IMR-90 (cell line): ENCODE measurements around the gene GIMAP5. TPM values are rescaled to one million over a fixed set of nuclear protein-coding genes. Genes with fewer than 3 reads are reported as not detected.

Experiments
- ATAC-seq: fragments of 200-7000 bp; cut with Tn5 transposase; 2 replicates; pipeline ENCODE4 v1.9.1; 2020; ENCODE audit warnings: low read depth, mild to moderate bottlenecking, moderate library complexity
- BruUV-seq: library from RNA; stranded (reverse); fragments of 400-500 nt; replicated peaks from 2 replicates; lab custom pipeline; 2021; lab: Mats Ljungman, UMichigan
- CTCF ChIA-PET: fragments of 300-600 bp; formaldehyde crosslinking; extraction: SDS; loops from one replicate; lab custom pipeline; 2021; ENCODE audit warnings: antibody characterized with exemption; lab: Yijun Ruan, JAX
- POLR2A ChIA-PET: fragments of 300-600 bp; sonication (Branson Sonifier 250); formaldehyde crosslinking; loops from one replicate; lab custom pipeline; 2022; ENCODE audit warnings: antibody characterized with exemption; ENCODE audit not compliant: unreplicated experiment; lab: Charles Lee
- DNase-seq: peaks from one replicate; pipeline ENCODE4 v3.0.0; 2013
- H2AFZ ChIP-seq: replicated peaks from 2 replicates; pipeline ENCODE3; 2013; ENCODE audit warnings: low read length, mild to moderate bottlenecking; ENCODE audit not compliant: poor library complexity
- H2AK5ac ChIP-seq: 2 replicates; pipeline ENCODE4 v1.6.1; 2013; ENCODE audit warnings: low read depth, low read length, inconsistent platforms
- H2AK9ac ChIP-seq: replicated peaks from 2 replicates; pipeline ENCODE3; 2013; ENCODE audit warnings: mild to moderate bottlenecking, low read depth, low read length, moderate library complexity; ENCODE audit not compliant: poor library complexity
- H2BK120ac ChIP-seq: 2 replicates; pipeline ENCODE4 v1.6.1; 2013; ENCODE audit warnings: low read depth, low read length, inconsistent platforms
- H2BK15ac ChIP-seq: 3 replicates; pipeline ENCODE4 v1.6.1; 2013; ENCODE audit warnings: low read depth, low read length, inconsistent platforms
- H2BK20ac ChIP-seq: 2 replicates; pipeline ENCODE4 v1.6.1; 2013; ENCODE audit warnings: low read depth, mild to moderate bottlenecking, inconsistent platforms, low read length, moderate library complexity
- H2BK5ac ChIP-seq: 2 replicates; pipeline ENCODE4 v1.6.1; 2013; ENCODE audit warnings: mild to moderate bottlenecking, low read depth, low read length, inconsistent platforms; ENCODE audit not compliant: poor library complexity, severe bottlenecking
- H3K14ac ChIP-seq: replicated peaks from 2 replicates; pipeline ENCODE4 v1.6.1; 2013; ENCODE audit warnings: low read depth, low read length, inconsistent platforms
- H3K18ac ChIP-seq: 2 replicates; pipeline ENCODE4 v1.6.1; 2013; ENCODE audit warnings: low read depth, low read length, control low read depth
- H3K23ac ChIP-seq: 2 replicates; pipeline ENCODE4 v1.6.1; 2013; ENCODE audit warnings: low read depth, low read length, inconsistent platforms
- H3K27ac ChIP-seq: 2 replicates; pipeline ENCODE4 v1.5.1; 2013; ENCODE audit warnings: mild to moderate bottlenecking, control low read depth, low read length; ENCODE audit not compliant: insufficient read depth
- H3K27me3 ChIP-seq: 2 replicates; pipeline ENCODE4 v1.6.1; 2013; ENCODE audit warnings: low read length; ENCODE audit not compliant: control insufficient read depth, insufficient read depth
- H3K36me3 ChIP-seq: 2 replicates; pipeline ENCODE4 v1.6.1; 2013; ENCODE audit warnings: low read length, mixed read lengths; ENCODE audit not compliant: control insufficient read depth, insufficient read depth
- H3K4ac ChIP-seq: 2 replicates; pipeline ENCODE4 v1.6.1; 2013; ENCODE audit warnings: low read depth, low read length, inconsistent platforms
- H3K4me1 ChIP-seq: 2 replicates; pipeline ENCODE4 v1.6.1; 2013; ENCODE audit warnings: low read length, mixed read lengths; ENCODE audit not compliant: control insufficient read depth, insufficient read depth
- H3K4me2 ChIP-seq: 2 replicates; pipeline ENCODE4 v1.6.1; 2013; ENCODE audit warnings: low read depth, mild to moderate bottlenecking, control low read depth, low read length, moderate library complexity
- H3K4me3 ChIP-seq: 2 replicates; pipeline ENCODE4 v1.5.1; 2013; ENCODE audit warnings: low read depth, mild to moderate bottlenecking, control low read depth, low read length, moderate library complexity; ENCODE audit not compliant: insufficient read depth
- H3K56ac ChIP-seq: 2 replicates; pipeline ENCODE4 v1.6.1; 2013; ENCODE audit warnings: low read length, inconsistent platforms; ENCODE audit not compliant: insufficient read depth; ENCODE audit errors: extremely low read depth
- H3K79me1 ChIP-seq, 2 experiments: 2 replicates each; pipeline ENCODE4 v1.6.1; 2013; ENCODE audit warnings: low read length in 2 of 2, inconsistent platforms in 1 of 2, low read depth in 1 of 2
- H3K9ac ChIP-seq: 2 replicates; pipeline ENCODE4 v1.6.1; 2013; ENCODE audit warnings: low read depth, low read length, control low read depth
- H3K9me1 ChIP-seq: 2 replicates; pipeline ENCODE4 v1.6.1; 2013; ENCODE audit warnings: low read length, inconsistent platforms; ENCODE audit not compliant: insufficient read depth
- H3K9me3 ChIP-seq: 2 replicates; pipeline ENCODE4 v1.6.1; 2013; ENCODE audit warnings: low read length; ENCODE audit not compliant: control insufficient read depth, insufficient read depth
- H4K20me1 ChIP-seq: 2 replicates; pipeline ENCODE4 v1.6.1; 2013; ENCODE audit warnings: low read length, inconsistent platforms; ENCODE audit not compliant: insufficient read depth
- H4K5ac ChIP-seq: 2 replicates; pipeline ENCODE4 v1.6.1; 2013; ENCODE audit warnings: mild to moderate bottlenecking, low read depth, low read length, control low read depth
- H4K8ac ChIP-seq, 2 experiments: 2 replicates each; pipeline ENCODE4 v1.6.1; 2013; ENCODE audit warnings: low read depth in 2 of 2, low read length in 2 of 2, control low read depth in 1 of 2, inconsistent platforms in 1 of 2
- H4K91ac ChIP-seq: 2 replicates; pipeline ENCODE4 v1.6.1; 2013; ENCODE audit warnings: low read depth, low read length, inconsistent platforms; ENCODE audit not compliant: insufficient read depth
- ELK1 ChIP-seq: fragments of 150-350 bp; IDR thresholded peaks from 2 replicates; pipeline ENCODE4 v1.6.1; 2016; ENCODE audit warnings: low read depth, mild to moderate bottlenecking, low read length, moderate library complexity, borderline replicate concordance
- FOS ChIP-seq: fragments of 150-350 bp; IDR thresholded peaks from 2 replicates; pipeline ENCODE4 v1.6.1; 2016; ENCODE audit warnings: low read depth, low read length
- MAZ ChIP-seq: IDR thresholded peaks from 2 replicates; pipeline ENCODE4 v1.6.1; 2012; ENCODE audit warnings: low read depth, mild to moderate bottlenecking, low read length, improper control_type of control experiment, moderate library complexity, borderline replicate concordance
- POLR2A ChIP-seq: IDR thresholded peaks from 2 replicates; pipeline ENCODE4 v1.6.1; 2012; ENCODE audit warnings: mild to moderate bottlenecking, low read depth, low read length
- RFX5 ChIP-seq: IDR thresholded peaks from 2 replicates; pipeline ENCODE4 v1.8.0; 2012; ENCODE audit warnings: low read depth, mild to moderate bottlenecking, low read length, moderate library complexity
- SMC3 ChIP-seq: fragments of 150-350 bp; IDR thresholded peaks from 2 replicates; pipeline ENCODE4 v1.6.1; 2016; ENCODE audit warnings: low read depth, mild to moderate bottlenecking, antibody characterized with exemption, low read length, moderate library complexity
- WGBS, 2 experiments: methylation state at CpG; one replicate each; pipeline versions ENCODE4 v1.1.5 to v1.1.7; 2013; ENCODE audit warnings: missing lambda C conversion rate in 2 of 2; ENCODE audit not compliant: insufficient read length in 1 of 2; ENCODE audit errors: extremely low coverage in 2 of 2; 5-methylcytosine and 5-hydroxymethylcytosine counted together
- dilution Hi-C: fragments of 300-500 bp; cut with HindIII; formaldehyde crosslinking; loops from one replicate; pipeline ENCODE4 v1.14.3; 2018; ENCODE audit warnings: low sequenced_read_pairs; ENCODE audit not compliant: unreplicated experiment
- in situ Hi-C: fragments of 300-500 bp; cut with MboI; formaldehyde crosslinking; loops from 3 replicates; pipeline ENCODE4 v1.14.3; 2019; ENCODE audit warnings: low sequenced_read_pairs, inconsistent platforms, mixed read lengths
- intact Hi-C: fragments of 100-400 bp; cut with micrococcal nuclease; formaldehyde crosslinking; loops from 2 replicates; pipeline ENCODE4 v1.10.0; 2022
- polyA plus RNA-seq, 3 experiments: library from polyadenylated mRNA; depleted of rRNA; stranded (reverse); fragments of >200 nt; gene quantifications; 2 replicates each; pipeline ENCODE4 v1.2.3, GENCODE V29; 2012; ENCODE audit warnings: low replicate concordance in 1 of 3
- total RNA-seq: library from RNA; depleted of rRNA; stranded (reverse); fragments of >200 nt; gene quantifications from 2 replicates; pipeline ENCODE4 v1.2.3, GENCODE V29; 2012

Gene GIMAP5
- total and polyA plus RNA-seq, 2 of the 4 experiments (the other 2 are of a cell fraction), result not detected

DNA sequence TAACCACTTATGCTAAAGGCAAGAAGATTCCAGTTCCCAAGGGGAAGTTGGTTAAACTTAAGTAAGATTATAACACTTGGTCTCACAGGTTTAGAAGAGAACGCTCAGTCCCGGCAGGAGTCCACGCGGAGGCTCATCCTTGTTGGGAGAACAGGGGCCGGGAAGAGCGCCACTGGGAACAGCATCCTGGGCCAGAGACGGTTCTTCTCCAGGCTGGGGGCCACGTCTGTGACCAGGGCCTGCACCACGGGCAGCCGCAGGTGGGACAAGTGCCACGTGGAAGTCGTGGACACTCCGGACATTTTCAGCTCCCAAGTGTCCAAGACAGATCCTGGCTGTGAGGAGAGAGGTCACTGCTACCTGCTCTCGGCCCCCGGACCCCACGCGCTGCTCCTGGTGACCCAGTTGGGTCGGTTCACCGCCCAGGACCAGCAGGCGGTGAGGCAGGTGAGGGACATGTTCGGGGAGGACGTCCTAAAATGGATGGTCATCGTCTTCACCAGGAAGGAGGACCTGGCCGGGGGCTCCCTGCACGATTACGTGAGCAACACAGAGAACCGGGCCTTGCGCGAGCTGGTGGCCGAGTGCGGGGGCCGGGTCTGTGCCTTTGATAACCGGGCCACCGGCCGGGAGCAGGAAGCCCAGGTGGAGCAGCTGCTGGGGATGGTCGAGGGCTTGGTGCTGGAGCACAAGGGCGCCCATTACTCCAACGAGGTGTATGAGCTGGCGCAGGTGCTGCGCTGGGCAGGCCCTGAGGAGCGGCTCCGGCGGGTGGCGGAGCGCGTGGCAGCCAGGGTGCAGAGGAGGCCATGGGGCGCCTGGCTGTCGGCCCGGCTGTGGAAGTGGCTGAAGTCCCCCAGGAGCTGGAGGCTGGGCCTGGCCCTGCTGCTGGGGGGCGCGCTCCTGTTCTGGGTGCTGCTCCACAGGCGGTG, 17.0 kb upstream of the GIMAP5 start:
- Histone ChIP-seq H3K14ac (no peak overlapping the region), H3K4me2 (no peak overlapping the region), H4K8ac (no peak overlapping the region), H3K27me3 (no peaks in the 10 kb centered on the region), H3K18ac (no peak overlapping the region), H4K5ac (no peak overlapping the region), H2AK9ac (no peak overlapping the region), H3K79me1 (no peaks in the 10 kb centered on the region), H4K91ac (no peak overlapping the region), H3K9me1 (no peaks in the 10 kb centered on the region), H3K4me3 (no peak overlapping the region), H3K23ac (no peak overlapping the region), H3K4ac (no peak overlapping the region), H2BK120ac (no peak overlapping the region), H3K27ac (no peak overlapping the region), H3K4me1 (no peaks in the 10 kb centered on the region), H2BK15ac (no peak overlapping the region), H2AK5ac (no peak overlapping the region), H3K56ac (no peak overlapping the region), H3K36me3 (no peaks in the 10 kb centered on the region), H2BK20ac (no peak overlapping the region), H2BK5ac (no peak overlapping the region), H4K20me1 (no peaks in the 10 kb centered on the region), H3K9me3 (no peaks in the 10 kb centered on the region), H3K9ac (no peak overlapping the region), H2AFZ (no peak overlapping the region)
- POLR2A ChIA-PET, result no interaction called here
- ATAC-seq (no peak), DNase-seq (no peak)
- dilution Hi-C loops, result no loop called here
- in situ Hi-C loops, result no loop called here
- BruUV-seq, result no TSS peak
- WGBS, 2 experiments, result 86% methylated on average over 36 of the region's 52 CpGs; no CpG with 5 or more reads in 1 of the 2 experiments
- CTCF ChIA-PET, result interaction anchor here (1.1 kb wide), 1 partner anchor 17 kb away, joined by 3 read pairs; no protein-coding TSS in a partner anchor
- intact Hi-C loops, result no loop called here
- TF ChIP-seq FOS (no peak), POLR2A (no peak), ELK1 (no peak), SMC3 (no peak), MAZ (no peak), RFX5 (no peak)
